Activated CD4-positive, alpha-beta memory T cell treated with anti-CD3 and anti-CD28 coated beads, Interleukin-2, amount 10 ng/mL, durations not matched to agents 7 days and 5 days (primary cell): Measurements from ENCODE around the gene IL17RB. TPM values are rescaled to one million over a fixed set of nuclear protein-coding genes. Genes with fewer than 3 reads are reported as not detected.
A peak's percentile ranks its signal among the peaks of the same experiment; 100 is the strongest.

Source experiments
- CTCF ChIA-PET: fragments of 350-600 bp; sonication (Branson Sonifier 250); formaldehyde crosslinking; loops from one replicate; lab custom pipeline; 2021; ENCODE audit warnings: antibody characterized with exemption, inconsistent platforms; lab: Charles Lee
- POLR2A ChIA-PET: fragments of 350-600 bp; sonication (Branson Sonifier 250); formaldehyde crosslinking; loops from one replicate; lab custom pipeline; 2021; ENCODE audit warnings: antibody characterized with exemption; lab: Charles Lee
- DNase-seq: peaks from one replicate; pipeline ENCODE4 v3.0.0-alpha.2; 2020
- H3K27ac Mint-ChIP-seq: one replicate; pipeline ENCODE4 v1.8.0; 2021; ENCODE audit warnings: mild to moderate bottlenecking, mixed read lengths
- H3K27me3 Mint-ChIP-seq: one replicate; pipeline ENCODE4 v1.8.0; 2021; ENCODE audit warnings: mixed read lengths
- H3K36me3 Mint-ChIP-seq: one replicate; pipeline ENCODE4 v1.8.0; 2021; ENCODE audit warnings: low read depth, mixed read lengths
- H3K4me1 Mint-ChIP-seq: one replicate; pipeline ENCODE4 v1.8.0; 2021; ENCODE audit warnings: mixed read lengths
- H3K4me3 Mint-ChIP-seq: one replicate; pipeline ENCODE4 v1.8.0; 2021; ENCODE audit warnings: mild to moderate bottlenecking, mixed read lengths
- H3K9me3 Mint-ChIP-seq: one replicate; pipeline ENCODE4 v1.8.0; 2021; ENCODE audit warnings: mixed read lengths
- total RNA-seq, 2 experiments: library from RNA; stranded (reverse); gene quantifications; one replicate each; pipeline ENCODE4 v1.2.3, GENCODE V29; 2021

Gene IL17RB
- total RNA-seq, 2 experiments from 2014 or later, result 60.7 to 62.4 TPM

DNA sequence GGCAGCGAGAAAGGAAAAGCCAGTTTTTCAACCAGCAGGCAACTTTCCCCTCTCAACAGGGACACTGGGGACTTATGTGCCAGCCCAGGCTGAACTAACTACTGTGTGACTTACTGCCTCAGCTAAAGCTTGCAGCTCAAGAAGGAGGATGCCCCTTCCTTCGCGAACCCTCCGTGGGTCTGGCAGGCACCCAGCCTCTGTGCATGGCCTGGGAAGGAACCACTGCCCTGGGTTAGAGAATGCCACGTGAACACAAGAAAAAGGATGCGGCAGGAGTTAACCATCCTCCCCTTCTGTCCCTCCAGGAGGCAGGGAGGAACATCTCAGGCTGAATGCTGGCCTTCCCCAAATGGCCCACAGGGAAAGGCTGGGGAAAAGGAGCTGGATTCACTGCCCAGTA is 29.2 kb upstream of the IL17RB start:
- DNase-seq, result no peak
- H3K9me3 Mint-ChIP-seq, result no peaks in the 10 kb centered on the region
- ChIA-PET POLR2A (no interaction called here), CTCF (interaction anchor here (2.2 kb wide), 1 partner anchor 107 kb away, joined by 6 read pairs; no protein-coding TSS in a partner anchor)
- no peaks in the 10 kb centered on the region for H3K36me3 Mint-ChIP-seq
- H3K4me1 Mint-ChIP-seq, result peaks cover 6% of the 10 kb centered on the region
- H3K4me3 Mint-ChIP-seq, result no peak overlapping the region
- H3K27ac Mint-ChIP-seq, result no peak overlapping the region
- H3K27me3 Mint-ChIP-seq, result no peaks in the 10 kb centered on the region

DNA sequence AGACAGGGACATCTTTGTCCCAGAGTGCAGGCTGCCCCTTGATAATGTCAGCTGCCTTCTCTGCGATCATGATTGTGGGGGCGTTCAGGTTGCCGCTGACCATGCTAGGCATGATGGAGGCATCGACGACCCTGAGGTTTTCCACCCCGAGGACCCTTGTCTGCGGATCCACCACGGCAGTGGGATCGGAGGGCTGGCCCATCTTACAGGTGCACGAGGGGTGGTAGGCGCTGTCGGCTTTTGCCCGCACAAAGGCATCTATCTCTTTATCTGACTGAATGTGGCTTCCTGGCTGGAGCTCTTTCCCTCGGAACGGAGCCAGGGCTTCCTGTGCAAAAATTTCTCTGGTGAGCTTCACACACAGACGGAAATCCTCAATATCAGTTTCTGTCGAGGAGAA is 28.6 kb upstream of the IL17RB start:
- H3K36me3 Mint-ChIP-seq, result no peaks in the 10 kb centered on the region
- DNase-seq, result no peak
- H3K4me3 Mint-ChIP-seq, result no peak overlapping the region
- no peak overlapping the region for H3K27ac Mint-ChIP-seq
- H3K4me1 Mint-ChIP-seq, result peaks cover 6% of the 10 kb centered on the region
- POLR2A ChIA-PET, result no interaction called here
- H3K9me3 Mint-ChIP-seq, result no peaks in the 10 kb centered on the region
- CTCF ChIA-PET, result interaction anchor here (1.2 to 2.2 kb wide), 2 partner anchors 28 to 108 kb away, joined by 3 to 6 read pairs; partner anchors contain the start of genes CHDH and IL17RB
- H3K27me3 Mint-ChIP-seq, result no peaks in the 10 kb centered on the region

DNA sequence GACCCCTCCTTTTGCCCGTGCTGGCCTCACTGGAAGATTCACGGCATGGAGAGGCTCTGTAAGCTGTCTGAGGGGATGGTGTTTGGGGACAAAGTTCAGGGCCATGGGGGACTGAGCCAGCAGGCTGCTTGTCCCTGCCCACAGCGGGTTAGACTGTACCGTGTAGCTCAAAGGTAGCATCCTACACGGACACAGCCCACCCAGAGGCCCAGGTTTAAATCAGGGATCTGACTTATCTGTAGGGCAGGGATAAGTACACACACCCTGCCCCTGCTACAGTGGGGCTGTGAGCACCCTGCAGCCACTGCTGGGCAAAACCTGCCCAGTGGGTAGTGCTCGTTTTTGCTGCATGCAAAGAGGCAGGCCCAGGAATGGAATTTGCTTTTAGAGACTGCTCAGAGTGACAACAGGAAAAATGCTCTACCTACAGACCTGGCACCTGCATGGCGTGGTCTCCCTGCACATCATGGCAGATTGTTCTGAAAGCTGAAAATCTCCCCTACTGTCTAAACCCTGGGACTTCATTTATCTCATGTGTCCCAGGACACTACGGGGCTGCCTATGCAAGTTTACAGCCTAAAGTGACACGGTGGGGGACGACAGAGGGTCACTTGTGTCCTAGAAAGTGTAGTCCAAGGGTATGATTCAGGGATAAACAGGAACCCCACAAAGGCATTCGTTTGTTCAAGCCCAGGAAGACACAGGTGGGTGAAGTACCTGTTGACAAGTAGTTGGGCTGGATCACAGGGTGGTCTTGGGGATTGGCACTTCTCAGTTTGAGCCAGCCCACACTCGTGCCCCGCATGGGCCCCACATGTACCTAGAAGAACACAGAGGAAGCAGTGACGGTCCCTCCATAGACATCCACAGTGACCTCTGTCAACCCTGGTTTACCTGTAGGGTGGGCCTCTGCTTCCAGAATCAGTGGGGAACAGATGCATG is 27.9 kb upstream of the IL17RB start:
- CTCF ChIA-PET, result interaction anchor here (1.2 to 2.2 kb wide), 2 partner anchors 28 to 108 kb away, joined by 3 to 6 read pairs; partner anchors contain the start of genes CHDH and IL17RB

DNA sequence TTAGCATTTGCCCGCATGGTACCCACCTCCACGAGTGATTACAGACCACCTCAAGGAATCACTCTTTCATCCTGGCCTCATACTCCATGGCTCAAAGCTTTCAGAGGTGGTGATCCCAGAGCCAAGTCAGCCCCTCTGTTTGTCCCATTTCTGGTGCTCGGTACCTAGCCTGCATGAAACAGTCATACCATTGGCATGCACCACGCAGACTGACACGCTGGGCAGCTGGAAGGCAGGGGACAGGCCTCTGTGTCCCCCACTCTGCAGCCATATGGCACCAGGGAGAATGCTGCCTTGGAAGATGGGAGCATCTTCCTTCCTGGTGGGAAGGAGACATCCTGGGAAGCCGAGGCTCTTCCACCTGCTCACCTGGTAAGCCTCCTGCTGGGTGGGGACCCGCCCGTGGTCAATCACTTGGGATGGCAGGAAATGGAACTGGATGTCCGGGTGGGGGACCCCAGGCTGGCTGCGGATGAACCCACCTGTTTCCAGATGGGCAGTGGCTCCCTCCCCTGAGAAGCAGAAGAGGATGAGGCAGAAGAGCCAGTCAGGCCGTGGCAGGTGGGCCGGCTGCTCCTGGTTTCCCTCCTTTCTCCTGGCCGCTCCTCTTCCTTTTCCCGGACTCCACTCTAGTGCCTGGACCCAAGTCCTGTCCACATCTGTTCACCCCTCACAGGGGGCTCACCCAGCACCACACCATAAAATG is 27.1 kb upstream of the IL17RB start:
- CTCF ChIA-PET, result no interaction called here
- Mint-ChIP-seq H3K4me1 (peaks cover 7% of the 10 kb centered on the region), H3K4me3 (no peak overlapping the region), H3K27me3 (no peaks in the 10 kb centered on the region), H3K9me3 (no peaks in the 10 kb centered on the region), H3K36me3 (no peaks in the 10 kb centered on the region), H3K27ac (no peak overlapping the region)
- no peak for DNase-seq
- POLR2A ChIA-PET, result no interaction called here

More for the DNA sequence above, 27.9 kb upstream of the IL17RB start:
- H3K9me3 Mint-ChIP-seq, result no peaks in the 10 kb centered on the region
- POLR2A ChIA-PET, result no interaction called here
- no peak overlapping the region for H3K4me3 Mint-ChIP-seq
- DNase-seq, result peak; percentile 4
- H3K4me1 Mint-ChIP-seq, result peaks cover 6% of the 10 kb centered on the region
- H3K27ac Mint-ChIP-seq, result no peak overlapping the region
- H3K27me3 Mint-ChIP-seq, result no peaks in the 10 kb centered on the region
- no peaks in the 10 kb centered on the region for H3K36me3 Mint-ChIP-seq

DNA sequence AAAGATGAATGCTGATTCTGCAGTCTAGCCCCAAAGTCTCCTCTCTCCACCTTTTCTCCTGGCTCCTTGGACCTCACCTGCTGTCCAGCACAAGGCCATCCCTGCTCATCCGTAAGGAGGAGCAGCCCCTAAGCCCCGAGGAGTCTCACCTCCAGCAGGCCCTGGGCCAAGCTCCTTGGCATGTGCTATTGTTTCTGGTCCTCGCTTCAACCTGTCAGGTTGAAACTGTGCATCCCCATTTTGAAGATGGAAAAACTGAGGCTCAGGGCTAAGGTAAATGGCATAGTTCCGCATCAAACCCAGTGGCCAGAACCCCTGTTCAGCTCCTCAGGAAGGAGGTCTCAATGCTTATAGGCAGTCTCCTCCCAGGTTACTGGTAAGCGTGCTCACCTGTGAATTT is 26.3 kb upstream of the IL17RB start:
- H3K4me3 Mint-ChIP-seq, result no peak overlapping the region
- H3K27ac Mint-ChIP-seq, result no peak overlapping the region
- H3K9me3 Mint-ChIP-seq, result no peaks in the 10 kb centered on the region
- peaks cover 2% of the 10 kb centered on the region for H3K27me3 Mint-ChIP-seq
- ChIA-PET POLR2A (no interaction called here), CTCF (no interaction called here)
- no peaks in the 10 kb centered on the region for H3K36me3 Mint-ChIP-seq
- no peak for DNase-seq
- peaks cover 14% of the 10 kb centered on the region for H3K4me1 Mint-ChIP-seq

GRCh38 chr3:53820756-53821580 is 25.4 kb upstream of the IL17RB start:
- Mint-ChIP-seq H3K9me3 (no peaks in the 10 kb centered on the region), H3K27ac (no peak overlapping the region), H3K27me3 (peaks cover 7% of the 10 kb centered on the region), H3K4me1 (peaks cover 23% of the 10 kb centered on the region), H3K36me3 (no peaks in the 10 kb centered on the region), H3K4me3 (no peak overlapping the region)
- ChIA-PET POLR2A (no interaction called here), CTCF (no interaction called here)
- DNase-seq, result no peak

- DNase-seq, result no peak
- Mint-ChIP-seq H3K9me3 (no peaks in the 10 kb centered on the region), H3K27ac (no peak overlapping the region), H3K4me3 (no peak overlapping the region), H3K36me3 (no peaks in the 10 kb centered on the region), H3K27me3 (peaks cover 7% of the 10 kb centered on the region), H3K4me1 (peaks cover 26% of the 10 kb centered on the region)
- ChIA-PET CTCF (no interaction called here), POLR2A (interaction anchor here (1.4 kb wide), 1 partner anchor 69 kb away, joined by 4 read pairs; no protein-coding TSS in a partner anchor)
Observed at GRCh38 chr3:53821631-53822121, 24.7 kb upstream of the IL17RB start.

- POLR2A ChIA-PET, result interaction anchor here (1.4 kb wide), 1 partner anchor 68 kb away, joined by 4 read pairs; no protein-coding TSS in a partner anchor
- no peak for DNase-seq
- Mint-ChIP-seq H3K4me1 (peaks cover 26% of the 10 kb centered on the region), H3K9me3 (no peaks in the 10 kb centered on the region), H3K27me3 (peaks cover 8% of the 10 kb centered on the region), H3K27ac (no peak overlapping the region), H3K4me3 (no peak overlapping the region), H3K36me3 (peaks cover 3% of the 10 kb centered on the region)
- CTCF ChIA-PET, result no interaction called here
Observed at GRCh38 chr3:53822331-53822741, 24.0 kb upstream of the IL17RB start.

DNA sequence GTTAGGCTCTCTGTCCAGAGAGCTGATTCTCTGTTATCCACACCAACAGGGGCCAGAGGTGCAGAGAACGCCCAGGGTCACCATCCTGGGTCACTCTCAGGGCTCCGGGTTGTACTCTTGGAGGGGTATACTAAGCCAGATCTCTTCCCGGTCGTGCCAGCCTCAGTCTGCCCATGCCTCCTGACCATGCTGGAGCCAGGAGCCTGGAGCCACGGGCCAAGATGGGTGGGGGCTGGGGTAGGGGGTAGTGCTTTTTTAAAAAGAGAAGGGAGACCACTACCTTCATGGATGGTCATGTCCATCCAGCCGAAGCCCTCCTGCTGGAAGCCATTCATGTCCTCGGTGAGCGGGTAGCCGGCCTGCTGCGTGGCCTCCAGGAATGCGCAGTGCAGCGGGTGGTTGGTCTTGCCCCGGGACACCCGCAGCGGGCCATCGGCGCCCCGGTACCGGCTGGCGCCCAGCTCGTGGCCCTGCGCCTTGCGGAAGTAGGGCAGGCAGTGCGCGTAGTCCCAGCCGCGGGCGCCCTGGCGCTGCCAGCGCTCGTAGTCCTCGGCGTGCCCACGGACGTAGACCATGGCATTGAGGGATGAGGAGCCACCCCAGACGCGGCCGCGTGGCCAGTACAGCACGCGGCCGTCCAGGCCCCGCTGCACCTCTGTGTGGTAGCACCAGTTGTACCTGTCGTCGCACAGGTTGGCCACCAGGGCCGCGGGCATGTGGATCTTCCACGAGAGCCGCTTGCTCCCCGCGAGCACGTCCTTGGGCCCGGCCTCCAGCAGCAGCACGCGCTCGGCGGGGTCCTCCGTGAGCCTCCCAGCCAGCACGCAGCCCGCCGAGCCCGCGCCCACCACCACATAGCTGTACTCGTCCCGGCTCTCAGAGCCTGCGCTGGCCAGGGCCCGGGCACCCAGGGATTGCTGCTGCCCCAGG is 23.1 kb upstream of the IL17RB start:
- DNase-seq, result no peak
- CTCF ChIA-PET, result interaction anchor here (0.6 kb wide), 1 partner anchor 13 kb away, joined by 3 read pairs; no protein-coding TSS in a partner anchor

GRCh38 chr3:53823956-53824657 is 22.3 kb upstream of the IL17RB start:
- CTCF ChIA-PET, result interaction anchor here (0.6 kb wide), 1 partner anchor 14 kb away, joined by 3 read pairs; no protein-coding TSS in a partner anchor
- Mint-ChIP-seq H3K27ac (no peak overlapping the region), H3K9me3 (no peaks in the 10 kb centered on the region)

More for the DNA sequence above, 23.1 kb upstream of the IL17RB start:
- H3K4me3 Mint-ChIP-seq, result no peak overlapping the region
- no peak overlapping the region for H3K27ac Mint-ChIP-seq
- H3K36me3 Mint-ChIP-seq, result peaks cover 3% of the 10 kb centered on the region
- H3K4me1 Mint-ChIP-seq, result peaks cover 20% of the 10 kb centered on the region
- peaks cover 8% of the 10 kb centered on the region for H3K27me3 Mint-ChIP-seq
- H3K9me3 Mint-ChIP-seq, result no peaks in the 10 kb centered on the region
- POLR2A ChIA-PET, result interaction anchor here (1.4 kb wide), 1 partner anchor 68 kb away, joined by 4 read pairs; no protein-coding TSS in a partner anchor

DNA sequence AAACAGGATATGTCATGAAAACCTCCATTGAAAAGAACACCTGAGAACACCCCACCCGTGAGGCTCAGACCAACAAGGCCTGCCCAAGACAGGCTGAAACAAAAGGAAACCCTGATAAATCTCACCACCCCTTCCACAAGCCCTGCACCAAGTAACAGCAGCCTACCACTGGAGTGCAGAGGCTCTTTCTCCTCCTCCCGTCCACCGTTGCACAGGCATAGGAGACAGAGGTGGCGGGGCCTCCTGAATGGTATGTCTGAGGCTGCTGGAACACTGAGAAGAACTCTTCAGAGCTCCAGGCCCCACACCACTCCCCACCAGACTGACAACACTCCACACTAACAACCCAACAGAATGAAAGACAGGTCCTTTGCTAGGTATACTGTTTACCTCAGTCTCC is 21.6 kb upstream of the IL17RB start:
- Mint-ChIP-seq H3K4me1 (peaks cover 20% of the 10 kb centered on the region), H3K36me3 (peaks cover 3% of the 10 kb centered on the region), H3K4me3 (no peak overlapping the region), H3K27ac (no peak overlapping the region), H3K27me3 (peaks cover 8% of the 10 kb centered on the region), H3K9me3 (no peaks in the 10 kb centered on the region)
- CTCF ChIA-PET, result no interaction called here
- POLR2A ChIA-PET, result interaction anchor here (2.2 kb wide), 1 partner anchor 20 kb away, joined by 4 read pairs; no protein-coding TSS in a partner anchor
- DNase-seq, result no peak

More at GRCh38 chr3:53823956-53824657, 22.3 kb upstream of the IL17RB start:
- no peak overlapping the region for H3K4me3 Mint-ChIP-seq
- DNase-seq, result no peak
- peaks cover 8% of the 10 kb centered on the region for H3K27me3 Mint-ChIP-seq
- peaks cover 20% of the 10 kb centered on the region for H3K4me1 Mint-ChIP-seq
- H3K36me3 Mint-ChIP-seq, result peaks cover 3% of the 10 kb centered on the region
- POLR2A ChIA-PET, result no interaction called here
